K562 (cell line): ENCODE results near the gene BECN2. TPM values are rescaled to one million over a fixed set of nuclear protein-coding genes. Genes with fewer than 3 reads are reported as not detected.
A peak's percentile ranks its signal among the peaks of the same experiment; 100 is the strongest.

Experiments used
- ATAC-seq: fragments of 200-7000 bp; cut with Tn5 transposase; 3 replicates; pipeline ENCODE4 v1.9.1; 2020; ENCODE audit warnings: moderate library complexity
- BruUV-seq: library from RNA; stranded (reverse); fragments of 400-500 nt; replicated peaks from 2 replicates; lab custom pipeline; 2021; lab: Mats Ljungman, UMichigan
- CTCF ChIA-PET: fragments of 300-600 bp; formaldehyde crosslinking; extraction: SDS; loops from one replicate; lab custom pipeline; 2021; ENCODE audit warnings: low intra/inter-chr PET ratio; lab: Yijun Ruan, JAX
- POLR2A ChIA-PET: fragments of 300-600, 350-650 bp; sonication (Branson Sonifier 250); formaldehyde crosslinking; extraction: SDS; loops from one replicate; lab custom pipeline; 2021; ENCODE audit warnings: antibody characterized with exemption, inconsistent platforms; lab: Yijun Ruan, JAX
- DNase-seq, 4 experiments: peaks; one replicate each; pipeline versions ENCODE4 v3.0.0 to v3.0.0-alpha.2; 2011 to 2018; ENCODE audit warnings: low spot score in 3 of 4, mixed read lengths in 3 of 4; ENCODE audit errors: extremely low read depth in 1 of 4
- FAIRE-seq: peaks from 2 replicates; lab custom pipeline; 2011; peaks lifted over from hg19 to GRCh38; lab: Jason Lieb, UNC
- H2AFZ ChIP-seq: 2 replicates; pipeline ENCODE4 v1.6.0; 2011; ENCODE audit warnings: low read depth, low read length, control low read depth, inconsistent platforms
- H3K27ac ChIP-seq: fragments of 200-600 bp; 3 replicates; pipeline ENCODE4 v1.8.0; 2011; ENCODE audit warnings: low read depth, mild to moderate bottlenecking, control low read depth, inconsistent platforms, low read length, moderate library complexity, mixed read lengths; ENCODE audit errors: extremely low read depth
- H3K27me3 ChIP-seq, 2 experiments: fragments of 300-600 bp in 1 of 2; 2 replicates in 1 of 2; 3 replicates in 1 of 2; pipeline versions ENCODE4 v1.6.0 to v1.8.0; 2011; ENCODE audit warnings: inconsistent platforms in 2 of 2, low read length in 2 of 2, mild to moderate bottlenecking in 1 of 2, mixed read lengths in 1 of 2, moderate library complexity in 1 of 2; ENCODE audit not compliant: control insufficient read depth in 2 of 2, insufficient read depth in 2 of 2
- H3K36me3 ChIP-seq: fragments of 300-600 bp; 3 replicates; pipeline ENCODE4 v1.8.0; 2011; ENCODE audit warnings: mild to moderate bottlenecking, low read length, inconsistent platforms; ENCODE audit not compliant: control insufficient read depth, insufficient read depth
- H3K4me1 ChIP-seq, 2 experiments: fragments of 200-600 bp in 1 of 2; replicated peaks in 1 of 2; 2 replicates in 1 of 2; 3 replicates in 1 of 2; pipeline versions ENCODE4 v1.5.1 to v1.8.0; 2011; ENCODE audit warnings: inconsistent platforms in 2 of 2, low read length in 2 of 2, mild to moderate bottlenecking in 1 of 2, mixed read lengths in 1 of 2, moderate library complexity in 1 of 2; ENCODE audit not compliant: control insufficient read depth in 2 of 2, insufficient read depth in 2 of 2
- H3K4me2 ChIP-seq: 2 replicates; pipeline ENCODE4 v1.6.1; 2011; ENCODE audit warnings: low read length, control low read depth, inconsistent platforms, mixed read lengths; ENCODE audit not compliant: insufficient read depth
- H3K4me3 ChIP-seq: fragments of 200-600 bp; sonication (generic), shearing (Covaris generic); 2 replicates; pipeline ENCODE4 v1.5.1; 2016; ENCODE audit warnings: control low read depth, inconsistent platforms
- H3K79me2 ChIP-seq: fragments of 200-600 bp; 3 replicates; pipeline ENCODE4 v1.8.0; 2011; ENCODE audit warnings: low read length, inconsistent platforms; ENCODE audit not compliant: control insufficient read depth, insufficient read depth
- H3K9ac ChIP-seq, 2 experiments: 2 replicates each; pipeline versions ENCODE4 v1.6.0 to v1.6.1; 2011; ENCODE audit warnings: low read depth in 2 of 2, low read length in 2 of 2, control low read depth in 1 of 2, inconsistent platforms in 1 of 2, mild to moderate bottlenecking in 1 of 2, mixed read lengths in 1 of 2; ENCODE audit not compliant: insufficient read depth in 1 of 2
- H3K9me1 ChIP-seq: one replicate; pipeline ENCODE4 v1.6.0; 2011; ENCODE audit warnings: inconsistent platforms, mild to moderate bottlenecking, low read length, moderate library complexity; ENCODE audit not compliant: control insufficient read depth, insufficient read depth
- H3K9me3 ChIP-seq: replicated peaks from 2 replicates; pipeline ENCODE4 v1.5.1; 2011; ENCODE audit warnings: low read depth, low read length, inconsistent platforms; ENCODE audit not compliant: control insufficient read depth, insufficient read depth
- H4K20me1 ChIP-seq: replicated peaks from 2 replicates; pipeline ENCODE4 v1.6.1; 2011; ENCODE audit warnings: low read length, inconsistent platforms, mixed read lengths; ENCODE audit not compliant: control insufficient read depth, insufficient read depth
- BRF1 ChIP-seq: IDR thresholded peaks from 3 replicates; pipeline ENCODE4 v1.6.1; 2011; ENCODE audit warnings: borderline replicate concordance, mild to moderate bottlenecking; ENCODE audit not compliant: insufficient read length; ENCODE audit errors: extremely low read depth
- E2F6 ChIP-seq, 2 experiments: IDR thresholded peaks; 2 replicates each; pipeline ENCODE4 v1.6.1; 2011; ENCODE audit warnings: borderline replicate concordance in 1 of 2, control low read depth in 1 of 2, low read depth in 1 of 2, low read length in 1 of 2, mild to moderate bottlenecking in 1 of 2, mixed read lengths in 1 of 2, moderate library complexity in 1 of 2; ENCODE audit not compliant: insufficient read depth in 1 of 2, insufficient read length in 1 of 2, poor library complexity in 1 of 2, severe bottlenecking in 1 of 2; ENCODE audit errors: extremely low read depth in 1 of 2
- MAFF ChIP-seq: IDR thresholded peaks from 2 replicates; pipeline ENCODE4 v1.6.1; 2012; ENCODE audit warnings: low read length, improper control_type of control experiment
- MEF2D ChIP-seq: conservative IDR thresholded peaks from 2 replicates; pipeline ENCODE4 v1.6.1; 2016; ENCODE audit warnings: low read depth, missing genetic modification characterization, missing compliant biosample characterization
- PKNOX1 ChIP-seq: fragments of 450-650 bp; IDR thresholded peaks from 2 replicates; pipeline ENCODE4 v1.6.1; 2016
- RBM22 ChIP-seq: fragments of 200-400 bp; formaldehyde crosslinking; IDR thresholded peaks from 2 replicates; pipeline ENCODE4 v1.6.1; 2018; ENCODE audit warnings: low read length, low read depth; ENCODE audit not compliant: poor library complexity, severe bottlenecking
- RFX1 ChIP-seq: fragments of 450-650 bp; IDR thresholded peaks from 2 replicates; pipeline ENCODE4 v1.6.1; 2016; ENCODE audit warnings: mild to moderate bottlenecking, moderate library complexity
- SMAD4 ChIP-seq: fragments of 250-450 bp; sonication (Bioruptor Pico); conservative IDR thresholded peaks from 2 replicates; pipeline ENCODE4 v1.8.0; 2021; ENCODE audit warnings: inconsistent platforms, mild to moderate bottlenecking, moderate library complexity
- SP2 ChIP-seq: IDR thresholded peaks from 2 replicates; pipeline ENCODE4 v1.6.1; 2011; ENCODE audit warnings: mild to moderate bottlenecking, low read depth, low read length, moderate library complexity; ENCODE audit not compliant: poor library complexity, severe bottlenecking; ENCODE audit errors: extremely low read depth
- YBX1 ChIP-seq: fragments of 450-650 bp; IDR thresholded peaks from 2 replicates; pipeline ENCODE4 v1.7.1; 2016; ENCODE audit warnings: mild to moderate bottlenecking
- WGBS: fragments of 100-300 bp; shearing (Covaris generic); methylation state at CpG from one replicate; pipeline ENCODE4 v1.1.6; 2016; ENCODE audit warnings: low coverage, mixed read lengths; ENCODE audit not compliant: insufficient coverage; ENCODE audit errors: missing lambda C conversion rate; 5-methylcytosine and 5-hydroxymethylcytosine counted together
- in situ Hi-C: fragments of 300-500 bp; cut with MboI; formaldehyde crosslinking; loops from 4 replicates; pipeline ENCODE4 v1.15.0; 2018; ENCODE audit warnings: inconsistent platforms, mixed read lengths
- intact Hi-C: fragments of 100-400 bp; cut with micrococcal nuclease; formaldehyde crosslinking; loops from 2 replicates; pipeline ENCODE4 v1.14.2; 2022
- polyA plus RNA-seq, 8 experiments: library from polyadenylated mRNA; depleted of rRNA in 4 of 8; stranded (reverse) in 5 of 8; unstranded in 3 of 8; fragments of >200 nt; fragmentation: Nextera tagmentation in 2 of 8; fragmentation: Illumina TruSeq in 1 of 8; extraction: Ambion mirVana in 2 of 8; extraction: Trizol in 1 of 8; gene quantifications; 2 replicates each; pipeline versions ENCODE4 v1.2.1 to v1.2.3, GENCODE V29; 2011 to 2014; ENCODE audit warnings: inconsistent platforms in 1 of 8, missing spikeins in 1 of 8
- total RNA-seq, 7 experiments: library from RNA; depleted of rRNA in 6 of 7; stranded (reverse); fragments of >200 nt in 6 of 7; fragmentation: Illumina TruSeq in 2 of 7; extraction: Trizol in 2 of 7; gene quantifications; 2 replicates each; pipeline versions ENCODE4 v1.2.1 to v1.2.3, GENCODE V29; 2011 to 2021; ENCODE audit warnings: low replicate concordance in 1 of 7

BECN2 gene
- total and polyA plus RNA-seq, 9 of the 15 experiments (the other 6 are each of a cell fraction or from before 2014, with no cell fraction given), result not detected

- peaks cover 23 to 32% of the 10 kb centered on the region in 2 experiments for H3K27me3 ChIP-seq
- H3K9me3 ChIP-seq, result no peaks in the 10 kb centered on the region
- peak overlapping the region in 1 of 2 experiments; percentile 37; a peak in 1 of 4 replicates for H3K9ac ChIP-seq
- 16% methylated on average over 18 of the region's 18 CpGs for WGBS
- FAIRE-seq, result no peak
- TF ChIP-seq PKNOX1 (peak; percentile 41; the same call in 1 of the 2 replicates), MEF2D (no peak)
- TF ChIP-seq, all 486 proteins: peak for 1
- no peaks in the 10 kb centered on the region for H3K79me2 ChIP-seq
- no peak overlapping the region for H3K4me2 ChIP-seq
- no TSS peak for BruUV-seq
- no peak overlapping the region for H3K27ac ChIP-seq
- H2AFZ ChIP-seq, result no peak overlapping the region
- H4K20me1 ChIP-seq, result no peaks in the 10 kb centered on the region
- peak; percentile 23; the same call in 2 of the 3 replicates for ATAC-seq
- DNase-seq, result no peak
- intact Hi-C loops (no loop called here), in situ Hi-C loops (loop anchor here (25.0 kb wide), 1 partner anchor 367 kb away; no protein-coding TSS in a partner anchor)
- no peaks in the 10 kb centered on the region for H3K36me3 ChIP-seq
- ChIA-PET CTCF (no interaction called here), POLR2A (interaction anchor here (0.5 to 1.1 kb wide), 3 partner anchors 94 to 626 kb away, joined by 3 read pairs; no protein-coding TSS in a partner anchor)
- H3K4me3 ChIP-seq, result no peak overlapping the region
- peaks cover 0 to 4% of the 10 kb centered on the region in 2 experiments; a peak in 2 of 5 replicates for H3K4me1 ChIP-seq
- no peaks in the 10 kb centered on the region for H3K9me1 ChIP-seq
Measured at GRCh38 chr1:241979071-241979470, 21.5 kb downstream of the BECN2 start.

GRCh38 chr1:241979926-241980325 lies 22.4 kb downstream of the BECN2 start:
- ChIA-PET CTCF (no interaction called here), POLR2A (interaction anchor here (0.6 to 1.1 kb wide), 2 partner anchors 94 to 720 kb away, joined by 3 to 4 read pairs; no protein-coding TSS in a partner anchor)
- H3K4me2 ChIP-seq, result no peak overlapping the region
- H3K36me3 ChIP-seq, result no peaks in the 10 kb centered on the region
- peaks cover 23 to 32% of the 10 kb centered on the region in 2 experiments for H3K27me3 ChIP-seq
- WGBS, result 5% methylated on average over 1 of the region's 1 CpG
- intact Hi-C loops, result no loop called here
- H3K79me2 ChIP-seq, result no peaks in the 10 kb centered on the region
- no peak overlapping the region for H2AFZ ChIP-seq
- no peak overlapping the region for H3K4me3 ChIP-seq
- DNase-seq (no peak), FAIRE-seq (no peak), ATAC-seq (no peak)
- no peak overlapping the region for H3K9ac ChIP-seq
- H3K27ac ChIP-seq, result no peak overlapping the region
- H4K20me1 ChIP-seq, result no peaks in the 10 kb centered on the region
- peaks cover 0 to 4% of the 10 kb centered on the region in 2 experiments; a peak in 2 of 5 replicates for H3K4me1 ChIP-seq
- H3K9me1 ChIP-seq, result no peaks in the 10 kb centered on the region
- in situ Hi-C loops, result loop anchor here (25.0 kb wide), 1 partner anchor 368 kb away; no protein-coding TSS in a partner anchor
- BruUV-seq, result no TSS peak
- H3K9me3 ChIP-seq, result no peaks in the 10 kb centered on the region
- no peak for TF ChIP-seq SMAD4 (CRISPR knock-in tag)
- no peak for TF ChIP-seq RBM22
- TF ChIP-seq E2F6 (IDR thresholded peaks at IDR 0.05; ENCODE audit: borderline replicate concordance in 1 of 2, extremely low read depth in 1 of 2, insufficient read depth in 1 of 2, insufficient read length in 1 of 2, low read depth in 1 of 2, low read length in 1 of 2, poor library complexity in 1 of 2, severe bottlenecking in 1 of 2), result no peak
- TF ChIP-seq MAFF, result no peak
- no peak for TF ChIP-seq RFX1
- no peak for TF ChIP-seq SP2
- TF ChIP-seq YBX1, result no peak
- no peak for TF ChIP-seq BRF1
